CD4-positive, alpha-beta T cell treated with Interleukin-17A for 4 hours (primary cell): ENCODE results near the gene FRYL.
"Not testable (repeated sequence)": the region's sequence is repeated elsewhere in the genome, so short reads cannot be mapped to it uniquely, and the experiment has no call there.

ENCODE experiments used
- DNase-seq: peaks from one replicate; pipeline ENCODE4 v3.0.0-alpha.2; 2020; ENCODE audit warnings: mixed read lengths

Gene FRYL

GRCh38 chr4:48483006-48483776 is 296.9 kb downstream of the FRYL start, which contains the start of gene SLC10A4:
SLC10A4 (plus strand) TSS chr4:48483343; CDS start chr4:48483562, 219 bp downstream.
- DNase-seq: peak; percentile 12

DNA sequence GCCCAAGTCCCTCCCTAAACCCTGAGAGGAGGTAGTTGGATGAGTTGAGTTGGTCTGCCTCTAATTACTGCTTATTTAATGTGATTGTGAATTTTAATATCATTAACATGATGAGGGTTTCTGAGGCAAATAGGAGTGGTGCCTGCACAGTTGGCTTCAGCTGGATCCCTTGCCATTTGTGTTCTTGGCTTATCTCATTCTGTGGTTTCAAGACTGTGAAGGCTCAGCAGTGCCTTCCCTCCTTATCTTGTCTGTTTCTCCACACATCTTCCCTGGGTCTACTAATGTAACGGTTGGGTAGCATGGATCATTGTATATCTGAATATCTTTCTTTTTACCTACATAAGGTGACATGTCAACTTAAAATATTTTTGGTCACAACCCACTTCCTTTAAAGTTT is 298.5 kb downstream of the FRYL start:
- no peak for DNase-seq

DNA sequence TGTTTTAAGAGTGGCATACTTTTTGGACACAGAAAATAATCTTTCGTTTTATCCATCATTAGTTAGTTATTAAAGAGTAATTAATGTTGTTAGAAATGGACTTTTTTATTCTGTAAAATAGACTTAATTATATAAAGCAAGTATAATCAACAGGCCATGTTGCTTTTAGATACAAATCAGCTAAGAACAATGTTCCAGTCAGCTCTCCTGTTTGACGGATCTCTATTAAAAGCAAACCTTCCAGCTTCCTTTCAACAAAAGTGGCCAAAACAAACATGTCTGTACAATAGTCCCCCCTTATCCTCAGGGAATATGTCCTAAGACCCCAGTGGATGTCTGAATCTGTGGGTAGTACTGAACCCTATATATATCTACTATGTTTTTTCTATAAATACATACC is 301.8 kb downstream of the FRYL start:
- no peak for DNase-seq

DNA sequence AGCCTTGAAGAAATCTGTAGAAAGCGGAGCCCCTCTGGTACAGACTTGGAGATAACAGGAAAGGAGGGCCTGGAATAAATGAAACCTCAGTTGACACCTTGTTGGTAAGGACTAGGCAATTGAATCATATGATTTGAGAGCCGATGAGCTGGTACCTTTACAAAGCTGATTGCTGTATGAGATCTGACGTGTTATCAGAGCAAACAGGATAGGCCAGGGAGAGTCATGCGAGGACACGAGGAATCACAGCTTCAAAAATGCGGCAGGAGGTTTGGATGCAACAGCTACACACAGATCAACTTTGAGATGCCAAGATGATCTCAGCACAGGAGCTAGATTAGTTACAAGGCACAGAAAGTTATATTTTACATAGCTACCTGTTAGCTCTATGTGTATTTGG is 304.3 kb downstream of the FRYL start:
- DNase-seq: no peak

GRCh38 chr4:48472794-48473193 is 307.3 kb downstream of the FRYL start:
- DNase-seq: no peak

DNA sequence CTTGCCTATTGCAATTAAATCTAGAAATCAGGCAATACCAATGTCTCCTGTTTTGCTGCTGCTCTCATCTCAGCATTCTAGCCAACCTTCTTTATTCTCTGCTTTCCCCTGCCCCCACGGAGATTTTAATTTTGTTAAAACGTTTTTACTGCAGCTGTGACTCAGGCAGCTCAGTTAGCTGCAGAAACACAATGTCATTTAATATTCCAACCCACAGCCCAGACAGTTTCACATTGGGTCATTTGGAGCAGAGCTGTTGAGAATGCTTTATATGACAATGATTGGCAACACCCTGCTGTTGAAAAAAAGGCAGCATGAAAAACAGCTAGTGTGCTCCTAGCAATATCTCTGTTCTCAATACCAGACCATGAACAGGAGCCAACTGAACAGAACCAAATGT is 309.5 kb downstream of the FRYL start:
- DNase-seq: no peak

GRCh38 chr4:48470137-48470536 is 309.9 kb downstream of the FRYL start:
- no peak for DNase-seq

- DNase-seq: no peak
These were observed 312.2 kb downstream of the FRYL start for GRCh38 chr4:48467891-48468290.

GRCh38 chr4:48467442-48467841 is 312.6 kb downstream of the FRYL start:
- no peak for DNase-seq

DNA sequence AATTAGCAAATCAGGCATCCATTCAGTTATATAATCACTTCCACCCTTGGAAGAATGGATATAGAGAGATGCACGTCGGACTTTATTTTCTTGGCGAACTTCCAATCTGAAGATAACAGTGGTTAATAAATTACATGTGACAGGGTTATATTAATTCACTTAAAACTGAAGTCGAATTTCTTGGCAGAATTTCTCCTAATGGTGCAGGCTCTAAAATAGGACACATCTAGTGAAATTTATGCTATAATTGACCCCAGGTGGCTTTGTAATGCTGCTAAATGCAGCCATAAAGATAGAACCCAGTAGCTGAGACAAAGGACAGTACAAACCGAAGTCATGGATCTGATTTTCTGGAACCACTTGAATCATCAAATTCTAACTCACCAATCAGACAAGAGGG is 317.7 kb downstream of the FRYL start:
- DNase-seq: no peak

DNA sequence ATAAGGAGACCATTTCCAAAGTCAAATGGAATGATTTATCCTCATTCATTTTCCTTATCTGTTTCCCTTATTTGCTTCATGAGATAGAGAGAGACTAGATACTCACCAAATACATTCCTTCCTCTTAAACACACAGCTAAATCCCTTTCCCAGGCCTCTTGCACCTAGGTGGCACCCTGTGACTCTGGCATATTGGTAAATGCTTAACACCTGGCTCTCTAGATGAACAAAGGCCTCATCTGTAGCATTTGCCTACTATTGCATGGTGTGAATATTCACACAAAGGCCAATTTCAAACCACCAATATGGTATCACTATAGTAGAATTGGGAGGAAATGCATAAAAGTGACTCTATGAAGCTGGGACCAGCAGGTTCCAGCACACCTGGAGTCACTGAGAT is 319.1 kb downstream of the FRYL start:
- DNase-seq: no peak

GRCh38 chr4:48454591-48454990 is 325.5 kb downstream of the FRYL start:
- DNase-seq: no peak

GRCh38 chr4:48451656-48452055 is 328.4 kb downstream of the FRYL start:
- not testable (repeated sequence) for DNase-seq

DNA sequence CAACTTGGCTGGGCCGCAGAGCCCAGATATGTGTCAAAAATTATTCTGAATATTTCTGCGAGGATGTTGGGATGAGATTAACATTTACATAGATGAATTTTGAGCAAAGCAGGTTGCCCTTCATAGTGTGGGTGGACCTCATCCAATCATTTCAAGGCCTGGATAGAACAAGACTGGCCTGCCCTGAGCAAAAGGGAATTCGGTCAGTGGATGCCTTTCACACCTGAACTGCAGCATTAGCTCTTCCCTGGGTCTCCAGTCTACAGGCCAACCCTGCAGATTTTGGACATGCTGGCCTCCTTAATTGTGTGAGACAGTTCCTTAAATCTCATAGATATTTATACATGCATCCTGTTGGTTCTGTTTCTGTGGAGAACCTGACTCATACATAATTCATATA is 329.3 kb downstream of the FRYL start:
- DNase-seq: no peak

GRCh38 chr4:48449151-48449550 is 330.9 kb downstream of the FRYL start:
- DNase-seq: no peak
